HG02884 (cell line): Measurements from ENCODE around the gene ICA1.
"Not testable (repeated sequence)": the region's sequence is repeated elsewhere in the genome, so short reads cannot be mapped to it uniquely, and the experiment has no call there.

ENCODE experiments used
- ATAC-seq: cut with Tn5 transposase; IDR thresholded peaks from one replicate; pipeline ENCODE4 v1.9.1; 2021; ENCODE audit warnings: mild to moderate bottlenecking, moderate library complexity; ENCODE audit not compliant: unreplicated experiment

ICA1 gene

DNA sequence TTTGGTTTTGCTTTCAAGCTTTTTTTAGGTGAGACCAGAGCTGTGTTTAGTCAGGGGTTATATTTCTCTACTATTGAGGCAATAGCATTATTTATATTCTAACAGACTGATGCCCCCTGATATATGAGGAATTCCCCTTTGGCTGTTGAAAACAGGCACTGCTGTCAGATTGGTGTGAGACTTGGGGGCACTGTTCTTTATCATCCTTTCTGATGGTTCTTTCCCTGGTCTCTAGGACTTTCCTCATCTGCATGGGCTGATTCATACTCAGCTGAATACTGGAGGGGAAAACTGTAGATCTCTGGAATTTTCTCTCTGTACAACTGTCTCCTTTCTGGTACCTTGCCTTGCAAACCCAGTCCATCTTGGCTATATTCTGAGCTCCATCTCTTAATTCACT is 10.0 kb upstream of the ICA1 start:
- ATAC-seq: no peak

DNA sequence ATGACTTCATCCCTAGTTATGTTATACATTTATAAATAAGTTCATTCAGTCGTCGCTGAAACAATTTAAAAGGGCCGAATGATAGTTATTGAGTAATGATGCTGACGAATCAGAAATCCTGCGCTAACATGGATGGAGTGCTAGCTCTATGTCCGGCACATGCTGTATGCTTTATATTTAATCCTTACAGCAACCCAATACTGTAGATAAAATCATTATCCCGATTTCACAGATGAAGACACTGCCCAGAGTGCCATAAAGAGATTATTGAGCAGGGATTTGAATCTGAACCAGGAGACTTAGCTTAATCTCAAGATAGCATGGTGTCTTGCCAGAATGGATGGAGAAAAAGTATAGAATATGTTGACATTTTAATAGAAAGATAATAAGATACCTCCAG is 1.1 kb upstream of the ICA1 start:
- no peak for ATAC-seq

DNA sequence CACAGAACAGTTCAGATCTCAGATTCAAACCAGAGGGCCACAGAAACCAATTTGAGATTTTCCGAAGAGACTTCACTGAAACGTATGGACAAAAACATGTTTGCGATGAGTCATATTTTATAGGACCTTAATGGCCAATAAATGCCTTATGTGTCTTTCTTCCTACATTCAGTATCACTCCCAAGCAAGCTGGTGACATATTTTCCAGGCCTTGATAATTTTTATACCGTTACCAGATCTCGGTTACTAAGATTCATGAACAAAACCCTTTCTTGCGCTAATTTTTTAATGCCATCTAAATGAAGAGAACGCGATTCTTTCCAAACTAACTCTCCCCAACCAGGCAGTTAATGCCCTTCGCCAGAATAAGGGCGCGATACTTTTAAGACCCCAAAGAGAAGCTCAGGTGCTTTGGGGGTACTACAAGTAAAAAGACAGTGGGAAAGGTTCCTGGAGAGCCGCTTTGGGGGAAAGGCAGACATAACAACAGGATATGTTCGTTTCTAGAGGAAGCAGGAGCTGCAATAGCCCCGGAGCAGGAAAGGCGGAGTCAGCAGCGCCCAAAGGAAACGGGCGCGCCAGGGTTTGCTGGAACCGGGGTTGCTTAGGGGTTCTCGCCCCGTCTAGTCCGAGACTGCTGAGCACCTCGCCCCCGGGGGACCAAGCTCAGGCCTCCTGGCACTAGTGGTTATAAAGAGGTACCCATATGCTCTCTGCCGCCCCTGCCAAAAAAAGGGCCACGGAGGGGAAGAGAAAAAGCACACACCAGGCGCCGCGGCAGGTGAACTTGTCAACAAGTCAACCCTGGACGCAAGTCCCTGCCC is 884 bp downstream of the ICA1 start:
- peak; percentile 14 for ATAC-seq

DNA sequence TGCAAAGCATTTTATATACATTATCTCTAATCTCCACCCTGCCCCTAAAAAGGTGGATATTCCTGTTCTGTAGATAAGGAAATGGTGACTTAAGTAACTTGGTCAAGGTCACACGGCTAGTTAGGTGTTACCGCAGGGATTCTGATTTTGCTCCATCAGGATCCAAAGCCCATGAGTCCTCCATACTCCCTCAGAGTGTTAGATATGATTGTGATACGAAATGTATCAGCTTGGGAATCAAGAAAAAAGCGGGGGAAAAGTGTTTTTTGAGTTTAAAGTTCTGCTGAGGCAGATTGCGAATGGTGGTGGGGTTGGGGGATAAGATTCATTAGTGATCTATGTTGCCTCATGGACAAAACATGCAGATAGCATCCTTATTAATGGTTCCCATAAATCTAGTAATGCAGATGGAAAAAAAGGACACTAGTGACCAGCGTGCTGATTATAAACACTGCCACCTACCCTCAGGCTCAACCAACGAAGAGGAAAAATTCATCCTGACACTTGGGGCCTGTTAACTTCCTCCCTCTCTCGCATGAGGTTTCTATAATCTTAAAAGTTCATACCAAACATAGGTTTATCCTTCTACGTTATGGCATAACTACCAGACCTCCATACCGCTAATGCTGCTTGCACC is 2.3 kb downstream of the ICA1 start:
- no peak for ATAC-seq

DNA sequence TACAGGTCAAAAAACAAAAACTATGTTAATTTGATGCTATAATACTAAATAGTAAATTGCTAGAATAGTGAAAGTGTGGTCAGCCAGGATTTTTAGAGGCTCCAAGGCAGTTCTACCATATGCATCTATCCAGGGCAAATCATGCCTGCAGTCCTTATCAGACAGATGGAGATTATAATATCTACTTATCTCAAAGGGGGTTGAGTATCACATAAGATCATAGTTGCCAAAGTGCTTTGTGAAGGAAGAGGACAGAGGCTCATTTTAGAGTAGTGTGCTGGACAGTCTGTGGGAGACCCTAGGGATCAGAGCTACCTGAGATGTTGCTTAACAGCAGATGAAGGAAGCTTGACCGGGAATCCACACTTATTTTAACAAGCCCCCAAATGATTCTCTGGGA is 3.2 kb downstream of the ICA1 start:
- no peak for ATAC-seq

DNA sequence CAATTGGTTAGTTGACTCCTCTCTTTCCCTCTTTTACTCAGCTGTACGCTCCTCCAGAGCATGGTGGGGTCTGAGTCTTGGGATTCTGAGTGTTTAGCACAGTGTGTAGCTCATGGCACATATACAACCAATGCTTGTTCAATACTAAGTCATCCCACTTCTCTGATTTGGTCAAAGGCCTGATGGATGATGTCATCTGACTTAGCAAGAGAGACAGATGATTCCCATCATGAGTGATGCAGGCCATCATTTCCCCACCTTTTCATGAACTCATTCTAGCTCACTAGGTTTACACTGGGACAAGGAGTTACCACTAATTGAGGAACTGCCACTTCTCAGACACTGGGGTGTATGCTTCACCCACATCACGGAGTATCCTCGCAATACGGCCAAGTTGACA is 3.8 kb downstream of the ICA1 start:
- ATAC-seq: no peak

DNA sequence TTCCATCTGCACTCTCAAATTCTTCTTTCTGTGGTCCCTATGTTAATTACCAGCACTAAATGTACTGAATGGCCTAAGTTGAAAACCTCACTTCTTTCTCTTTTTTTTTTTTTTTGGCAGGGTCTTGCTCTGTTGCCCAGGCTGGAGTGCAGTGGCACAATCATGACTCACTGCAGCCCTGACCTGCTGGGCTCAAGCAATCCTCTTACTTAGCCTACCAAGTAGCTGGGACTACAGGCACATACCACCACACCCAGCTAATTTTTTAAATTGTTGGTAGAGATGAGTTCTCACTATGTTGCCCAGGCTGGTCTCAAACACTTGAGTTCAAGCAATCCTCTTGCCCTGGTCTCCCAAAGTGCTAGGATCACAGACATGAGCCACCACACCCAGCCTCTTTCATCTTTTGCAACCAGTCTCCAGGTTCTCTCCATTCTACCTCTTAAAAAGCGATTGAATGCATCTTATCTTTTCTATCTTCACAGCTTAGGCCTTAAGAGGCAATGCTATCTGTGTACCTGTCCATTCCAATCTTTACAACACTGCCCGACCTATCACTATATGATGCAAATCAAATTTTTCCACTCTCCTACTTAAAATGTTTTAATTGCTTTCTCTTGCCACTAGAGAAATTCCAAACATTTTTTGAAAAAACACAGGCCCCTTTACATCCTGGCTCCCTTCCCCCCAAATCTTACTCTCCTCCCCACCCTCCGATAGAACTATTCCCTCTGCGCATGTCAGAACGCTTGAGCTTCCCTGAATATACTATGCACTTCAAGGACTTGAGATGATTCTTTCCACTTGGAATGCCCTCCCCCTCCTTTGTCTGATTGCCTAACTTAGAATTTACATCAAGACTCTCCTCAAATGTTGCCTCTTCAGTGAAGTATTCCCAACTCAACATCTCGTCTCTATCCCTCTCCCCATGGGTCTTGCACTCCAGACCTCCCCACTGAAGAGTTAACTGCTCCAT is 6.0 kb downstream of the ICA1 start:
- no peak for ATAC-seq

GRCh38 chr7:8254667-8255066 is 7.3 kb downstream of the ICA1 start:
- no peak for ATAC-seq

DNA sequence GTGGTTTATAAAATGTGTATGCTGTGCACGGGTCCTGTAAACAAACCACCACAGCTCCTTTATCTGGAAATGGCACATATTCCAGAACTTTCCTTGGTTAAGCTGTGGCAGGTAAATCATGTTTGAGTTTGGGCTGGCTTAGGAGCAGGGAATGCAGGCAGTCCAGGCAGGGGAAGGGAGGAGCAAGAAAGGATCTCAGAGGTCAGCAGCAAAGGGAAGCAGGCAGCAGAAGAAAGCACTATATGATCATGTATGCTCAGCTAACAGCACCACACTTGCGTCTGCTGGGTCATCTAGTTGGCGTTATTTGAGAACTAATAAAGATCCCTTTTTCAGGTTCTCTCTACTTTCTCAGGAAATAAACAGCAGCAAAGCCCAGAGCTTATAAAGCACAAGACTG is 7.8 kb downstream of the ICA1 start:
- no peak for ATAC-seq

GRCh38 chr7:8251195-8251594 is 10.8 kb downstream of the ICA1 start:
- no peak for ATAC-seq

GRCh38 chr7:8250547-8250946 is 11.4 kb downstream of the ICA1 start:
- ATAC-seq: no peak

GRCh38 chr7:8249121-8249520 is 12.8 kb downstream of the ICA1 start:
- ATAC-seq: no peak

DNA sequence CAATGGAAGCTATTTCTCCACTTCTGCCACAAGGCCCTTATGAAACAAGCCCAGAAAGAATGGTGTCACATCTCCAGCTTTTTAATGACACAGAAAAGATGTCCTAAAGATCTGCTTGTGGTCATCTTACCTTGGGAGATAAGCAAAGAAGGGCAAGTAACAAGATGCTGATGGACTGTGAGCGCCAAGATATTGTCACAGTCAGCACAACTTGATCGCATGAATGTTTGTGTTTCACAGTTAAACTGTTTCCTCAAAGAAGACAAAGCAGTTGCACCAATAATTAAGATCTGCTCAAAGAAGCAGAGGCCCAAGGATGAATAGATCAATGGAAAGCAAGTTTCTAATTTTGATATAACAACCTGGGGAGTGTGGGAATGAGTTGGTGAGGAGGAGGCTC is 15.9 kb downstream of the ICA1 start:
- ATAC-seq: no peak

GRCh38 chr7:8245032-8245431 is 16.9 kb downstream of the ICA1 start:
- not testable (repeated sequence) for ATAC-seq

DNA sequence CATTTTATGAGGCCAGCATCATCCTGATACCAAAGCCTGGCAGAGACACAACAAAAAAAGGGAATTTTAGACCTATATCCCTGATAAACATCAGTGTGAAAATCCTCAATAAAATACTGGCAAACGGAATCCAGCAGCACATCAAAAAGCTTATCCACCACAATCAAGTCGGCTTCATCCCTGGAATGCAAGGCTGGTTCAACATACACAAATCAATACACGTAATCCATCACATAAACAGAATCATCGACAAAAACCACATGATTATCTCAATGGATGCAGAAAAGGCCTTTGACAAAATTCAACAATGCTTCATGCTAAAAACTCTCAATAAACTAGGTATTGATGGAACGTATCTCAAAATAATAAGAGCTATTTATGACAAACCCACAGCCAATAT is 18.9 kb downstream of the ICA1 start:
- ATAC-seq: not testable (repeated sequence)

- ATAC-seq: not testable (repeated sequence)
These were observed 22.1 kb downstream of the ICA1 start for GRCh38 chr7:8239702-8240362.

- no peak for ATAC-seq
These were observed 25.1 kb downstream of the ICA1 start for GRCh38 chr7:8236780-8237407.

- ATAC-seq: peak; percentile 89
These were observed 28.7 kb downstream of the ICA1 start for GRCh38 chr7:8232999-8233847.

- ATAC-seq: no peak
These were observed 32.0 kb downstream of the ICA1 start for GRCh38 chr7:8229927-8230326.
